Stimulated activated effector memory CD8-positive, alpha-beta T cell treated with anti-CD3 and anti-CD28 coated beads, Interleukin-12 subunit alpha, Interleukin-12 subunit beta, amount 100 ng/mL, for 72 hours (primary cell): Measurements from ENCODE around the gene TMEM156.

Experiments used
- ATAC-seq: fragments of 150-1000 bp; cut with Tn5 transposase; 2 replicates; pipeline ENCODE4 v1.10.0; 2021
- DNase-seq, 2 donors: peaks; one replicate each; pipeline ENCODE4 v3.0.0; 2021 to 2022; ENCODE audit warnings: low spot score in 2 of 2
- H3K27ac Mint-ChIP-seq: one replicate; pipeline ENCODE4 v1.8.0; 2022; ENCODE audit warnings: mild to moderate bottlenecking, mixed read lengths
- H3K36me3 Mint-ChIP-seq: one replicate; pipeline ENCODE4 v1.8.0; 2022; ENCODE audit warnings: mild to moderate bottlenecking, mixed read lengths
- H3K4me1 Mint-ChIP-seq: one replicate; pipeline ENCODE4 v1.8.0; 2022; ENCODE audit warnings: mixed read lengths
- H3K4me3 Mint-ChIP-seq: one replicate; pipeline ENCODE4 v1.8.0; 2022; ENCODE audit warnings: mild to moderate bottlenecking, mixed read lengths
- H3K9me3 Mint-ChIP-seq: one replicate; pipeline ENCODE4 v1.8.0; 2022; ENCODE audit warnings: mixed read lengths

The TMEM156 gene, protein sequence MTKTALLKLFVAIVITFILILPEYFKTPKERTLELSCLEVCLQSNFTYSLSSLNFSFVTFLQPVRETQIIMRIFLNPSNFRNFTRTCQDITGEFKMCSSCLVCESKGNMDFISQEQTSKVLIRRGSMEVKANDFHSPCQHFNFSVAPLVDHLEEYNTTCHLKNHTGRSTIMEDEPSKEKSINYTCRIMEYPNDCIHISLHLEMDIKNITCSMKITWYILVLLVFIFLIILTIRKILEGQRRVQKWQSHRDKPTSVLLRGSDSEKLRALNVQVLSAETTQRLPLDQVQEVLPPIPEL

DNA sequence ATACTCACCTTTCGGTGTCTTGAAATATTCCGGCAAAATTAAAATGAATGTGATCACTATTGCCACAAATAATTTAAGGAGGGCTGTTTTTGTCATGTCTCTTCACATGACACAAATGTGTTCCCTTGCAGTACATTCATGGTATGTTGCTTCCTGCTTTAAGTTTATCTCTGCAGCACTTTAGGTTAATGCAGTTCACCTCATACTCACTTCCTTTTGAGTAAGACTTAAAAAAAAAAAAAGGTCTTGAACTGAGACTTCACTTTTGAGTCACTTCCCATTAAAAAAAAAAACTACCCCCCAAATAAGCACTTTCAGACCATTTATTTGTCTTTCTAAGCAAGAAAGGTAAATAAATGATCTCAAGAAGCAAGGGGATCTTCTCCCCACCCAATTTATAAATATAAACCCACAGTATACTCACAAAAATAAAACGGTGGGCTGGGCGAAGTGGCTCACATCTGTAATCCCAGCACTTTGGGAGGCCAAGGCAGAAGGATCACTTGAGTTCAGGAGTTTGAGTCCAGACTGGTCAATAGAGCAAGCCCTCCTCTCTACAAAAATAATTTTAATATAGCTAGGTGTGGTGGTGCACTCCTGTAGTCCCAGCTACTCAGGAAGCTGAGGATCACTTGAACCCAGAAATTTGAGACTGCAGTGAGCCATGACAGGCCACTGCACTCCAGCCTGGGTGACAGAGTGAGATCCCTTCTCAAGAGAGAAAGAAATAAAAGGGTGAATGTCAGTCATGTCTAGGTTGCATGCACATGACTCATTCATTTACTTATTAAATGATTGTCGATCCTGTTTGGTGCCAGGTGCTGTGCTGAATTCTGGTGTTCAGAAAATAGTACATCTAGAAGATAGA, at the start of gene TMEM156:
Gene TMEM156, minus strand, starts transcription at position 192 of the 868 bp plus-strand sequence. Its CDS starts 96 bp downstream, at position 96.
- H3K4me1 Mint-ChIP-seq, result peaks cover 34% of the 10 kb centered on the region
- H3K4me3 Mint-ChIP-seq, result peak within 1 kb of the TSS; percentile 70
- peaks cover 7% of the 10 kb centered on the region for H3K36me3 Mint-ChIP-seq
- DNase-seq (peak in 1 of 2 donors; percentile 65), ATAC-seq (peak; percentile 92)
- H3K9me3 Mint-ChIP-seq, result no peaks in the 10 kb centered on the region
- peak within 1 kb of the TSS; percentile 79 for H3K27ac Mint-ChIP-seq

DNA sequence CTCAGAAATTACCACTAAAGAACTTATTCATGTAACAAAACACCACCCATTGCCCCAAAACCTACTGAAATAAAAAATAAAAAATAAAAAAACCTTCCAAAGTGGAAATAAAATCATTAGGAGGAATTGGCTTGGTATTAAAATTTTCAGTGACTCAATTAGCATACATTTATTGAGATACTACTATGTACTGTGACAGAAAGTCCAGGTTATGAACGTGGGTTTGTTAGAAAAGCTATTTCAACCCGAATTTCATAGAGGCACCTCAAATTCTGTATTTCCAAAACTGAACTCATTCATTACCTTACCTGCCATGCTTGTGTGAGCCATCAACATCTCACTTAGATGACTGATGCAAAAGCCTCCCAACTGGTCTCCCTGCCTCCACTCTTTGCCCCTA, 46.6 kb upstream of the TMEM156 start:
- Mint-ChIP-seq H3K36me3 (peaks cover 12% of the 10 kb centered on the region), H3K9me3 (no peaks in the 10 kb centered on the region), H3K4me1 (no peaks in the 10 kb centered on the region), H3K4me3 (no peak overlapping the region), H3K27ac (no peak overlapping the region)
- DNase-seq (no peak), ATAC-seq (no peak)

DNA sequence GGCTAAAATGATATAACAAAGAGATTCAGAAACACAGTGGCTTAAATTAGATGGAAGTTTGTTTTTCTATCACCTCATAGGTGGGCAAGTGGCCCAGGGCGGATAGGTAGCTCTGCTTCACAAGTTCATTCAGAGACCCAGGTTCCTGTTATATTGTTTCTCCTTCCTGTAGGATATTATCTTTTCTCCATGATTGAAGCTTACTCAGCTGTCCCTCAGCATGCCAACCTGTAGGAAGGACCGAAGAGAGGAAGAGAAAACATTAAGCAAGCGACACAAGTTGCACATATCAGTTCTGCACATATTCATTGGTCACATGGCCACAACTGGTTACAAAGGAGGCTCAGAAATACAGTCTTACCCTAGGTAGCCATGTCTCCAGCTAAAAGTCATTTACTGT, 36.7 kb upstream of the TMEM156 start:
- no peak overlapping the region for H3K4me3 Mint-ChIP-seq
- H3K9me3 Mint-ChIP-seq, result no peaks in the 10 kb centered on the region
- no peaks in the 10 kb centered on the region for H3K36me3 Mint-ChIP-seq
- no peak for ATAC-seq
- no peaks in the 10 kb centered on the region for H3K4me1 Mint-ChIP-seq
- DNase-seq, result no peak
- H3K27ac Mint-ChIP-seq, result no peak overlapping the region

DNA sequence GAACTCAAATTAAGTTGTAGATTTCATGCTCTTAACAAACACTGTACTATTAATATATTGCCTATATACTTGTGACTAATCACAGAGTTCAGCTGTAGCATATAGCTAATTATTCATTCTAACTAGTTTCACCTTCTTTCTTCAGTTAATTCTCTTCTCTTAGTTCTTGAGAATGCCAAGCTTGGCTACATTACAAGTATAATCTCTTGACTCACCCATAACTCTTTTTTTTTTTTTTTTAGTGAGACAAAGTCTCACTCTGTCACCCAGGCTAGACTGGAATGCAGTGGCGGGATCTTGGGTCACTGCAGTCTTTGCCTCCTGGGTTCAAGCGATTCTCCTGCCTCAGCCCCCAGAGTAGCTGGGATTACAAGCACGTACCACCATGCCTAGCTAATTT, 35.2 kb upstream of the TMEM156 start:
- no peaks in the 10 kb centered on the region for H3K36me3 Mint-ChIP-seq
- ATAC-seq, result no peak
- no peaks in the 10 kb centered on the region for H3K9me3 Mint-ChIP-seq
- H3K27ac Mint-ChIP-seq, result no peak overlapping the region
- DNase-seq, result no peak
- H3K4me1 Mint-ChIP-seq, result peaks cover 9% of the 10 kb centered on the region
- no peak overlapping the region for H3K4me3 Mint-ChIP-seq

GRCh38 chr4:39067031-39067430, 34.8 kb upstream of the TMEM156 start:
- DNase-seq (no peak), ATAC-seq (no peak)
- Mint-ChIP-seq H3K27ac (no peak overlapping the region), H3K36me3 (no peaks in the 10 kb centered on the region), H3K4me3 (no peak overlapping the region), H3K4me1 (peaks cover 13% of the 10 kb centered on the region), H3K9me3 (no peaks in the 10 kb centered on the region)

DNA sequence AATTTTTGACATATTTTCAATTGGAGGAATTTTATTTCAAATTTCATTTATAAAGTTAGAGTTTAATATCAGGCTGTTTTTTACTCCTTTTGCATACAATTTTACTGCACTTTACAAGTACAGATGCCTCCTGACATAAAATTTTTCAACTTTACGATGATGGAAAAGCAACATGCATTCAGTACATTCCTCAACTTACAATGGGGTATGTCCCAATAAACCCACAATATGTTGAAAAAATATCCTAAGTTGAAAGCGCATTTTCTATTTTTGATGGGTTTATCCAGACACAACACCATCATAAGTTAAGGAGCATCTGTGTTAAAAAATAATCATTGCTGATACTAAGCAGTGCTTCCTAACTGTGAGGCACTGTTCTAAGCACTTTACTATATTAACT, 34.2 kb upstream of the TMEM156 start:
- no peak overlapping the region for H3K4me3 Mint-ChIP-seq
- peaks cover 16% of the 10 kb centered on the region for H3K4me1 Mint-ChIP-seq
- no peak for ATAC-seq
- DNase-seq, result no peak
- H3K36me3 Mint-ChIP-seq, result no peaks in the 10 kb centered on the region
- no peak overlapping the region for H3K27ac Mint-ChIP-seq
- no peaks in the 10 kb centered on the region for H3K9me3 Mint-ChIP-seq

DNA sequence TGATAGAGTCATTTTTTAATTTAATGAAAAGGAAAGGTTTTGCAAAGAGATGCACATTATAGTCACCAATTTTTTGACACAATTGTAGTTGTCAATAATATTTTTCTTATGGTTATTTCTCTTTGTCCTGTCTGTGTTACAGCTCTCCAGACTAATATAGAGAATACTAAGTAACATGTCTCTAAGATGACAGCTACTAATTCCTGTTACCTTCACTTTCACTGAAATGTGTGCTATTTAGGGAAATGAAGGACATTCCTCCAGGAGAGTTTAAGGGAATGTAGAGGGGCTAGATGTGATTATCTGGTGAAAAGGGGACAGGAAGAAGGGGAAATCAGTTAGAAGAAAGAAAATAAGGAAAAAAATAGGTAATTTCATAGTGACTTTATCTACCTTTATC, 31.2 kb upstream of the TMEM156 start:
- H3K27ac Mint-ChIP-seq, result no peak overlapping the region
- no peak for ATAC-seq
- no peaks in the 10 kb centered on the region for H3K9me3 Mint-ChIP-seq
- peaks cover 16% of the 10 kb centered on the region for H3K4me1 Mint-ChIP-seq
- H3K4me3 Mint-ChIP-seq, result no peak overlapping the region
- no peaks in the 10 kb centered on the region for H3K36me3 Mint-ChIP-seq
- no peak for DNase-seq

DNA sequence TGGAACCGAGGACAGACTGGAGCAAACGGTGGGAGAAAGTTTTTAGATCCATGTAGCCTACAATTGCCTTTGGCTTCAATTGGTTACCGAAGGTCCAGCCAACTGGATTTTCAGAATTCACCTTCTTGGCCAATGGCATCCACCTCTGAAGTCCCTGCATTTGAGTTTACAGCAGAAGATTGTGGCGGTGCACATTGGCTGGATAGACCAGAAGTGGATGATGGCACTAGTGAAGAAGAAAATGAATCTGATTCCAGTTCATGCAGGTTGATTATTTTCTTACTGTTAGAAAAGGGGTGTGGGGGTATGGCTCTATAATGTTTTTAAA, 30.5 kb upstream of the TMEM156 start:
- DNase-seq (no peak), ATAC-seq (no peak)
- H3K36me3 Mint-ChIP-seq, result no peaks in the 10 kb centered on the region
- H3K4me1 Mint-ChIP-seq, result peaks cover 16% of the 10 kb centered on the region
- H3K4me3 Mint-ChIP-seq, result no peak overlapping the region
- H3K27ac Mint-ChIP-seq, result no peak overlapping the region
- no peaks in the 10 kb centered on the region for H3K9me3 Mint-ChIP-seq

GRCh38 chr4:39062094-39062769, 30.0 kb upstream of the TMEM156 start, which contains the start of gene KLHL5:
KLHL5 (plus strand) TSS chr4:39062232; CDS start chr4:39062653, 421 bp downstream.
- Mint-ChIP-seq H3K27ac (no peak within 1 kb of the TSS), H3K9me3 (no peaks in the 10 kb centered on the region), H3K36me3 (no peaks in the 10 kb centered on the region), H3K4me3 (no peak within 1 kb of the TSS), H3K4me1 (peaks cover 16% of the 10 kb centered on the region)
- DNase-seq (no peak), ATAC-seq (no peak)

DNA sequence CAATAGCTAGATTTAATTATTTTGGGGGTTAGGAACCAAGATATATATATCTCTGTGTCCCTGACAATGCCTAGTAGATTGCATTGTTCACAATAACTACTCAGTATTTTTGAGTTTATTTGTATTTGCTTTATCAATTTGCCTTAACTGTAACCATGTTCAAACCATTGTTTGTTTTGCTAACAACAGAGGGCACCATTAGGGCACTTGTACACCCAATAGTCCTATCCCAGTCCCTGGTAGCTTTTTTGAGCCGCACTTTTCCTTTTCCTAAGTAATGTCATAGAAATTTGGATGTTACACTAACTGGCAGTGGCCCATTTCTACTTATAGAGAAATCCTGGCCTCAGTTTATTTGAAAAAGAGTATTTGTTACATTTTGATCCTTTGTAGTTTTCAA, 29.2 kb upstream of the TMEM156 start:
- ATAC-seq (no peak), DNase-seq (no peak)
- Mint-ChIP-seq H3K4me1 (peaks cover 16% of the 10 kb centered on the region), H3K36me3 (no peaks in the 10 kb centered on the region), H3K9me3 (no peaks in the 10 kb centered on the region), H3K27ac (no peak overlapping the region), H3K4me3 (no peak overlapping the region)

DNA sequence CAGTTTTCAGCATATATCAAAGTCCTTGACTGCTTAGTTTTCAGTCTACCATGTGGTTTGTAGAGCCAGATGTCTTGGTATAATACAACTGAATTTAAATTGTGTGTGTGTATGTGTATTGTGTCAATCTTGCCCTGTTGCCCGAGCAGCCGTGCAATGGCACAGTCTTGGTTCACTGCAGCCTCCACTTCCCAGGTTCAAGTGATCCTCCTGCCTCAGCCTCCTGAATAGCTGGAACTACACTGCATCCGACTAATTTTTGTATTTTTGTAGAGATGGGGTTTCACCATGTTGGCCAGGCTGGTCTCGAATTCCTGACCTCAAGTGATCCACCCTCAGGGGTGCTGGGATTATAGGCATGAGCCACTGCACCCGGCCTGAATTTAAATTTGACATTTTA, 23.8 kb upstream of the TMEM156 start:
- DNase-seq (no peak), ATAC-seq (no peak)
- H3K9me3 Mint-ChIP-seq, result no peaks in the 10 kb centered on the region
- H3K4me3 Mint-ChIP-seq, result no peak overlapping the region
- H3K27ac Mint-ChIP-seq, result no peak overlapping the region
- peaks cover 1% of the 10 kb centered on the region for H3K4me1 Mint-ChIP-seq
- H3K36me3 Mint-ChIP-seq, result no peaks in the 10 kb centered on the region

- no peak for ATAC-seq
- H3K4me1 Mint-ChIP-seq, result peaks cover 6% of the 10 kb centered on the region
- DNase-seq, result no peak
- H3K4me3 Mint-ChIP-seq, result no peak overlapping the region
- H3K36me3 Mint-ChIP-seq, result no peaks in the 10 kb centered on the region
- no peak overlapping the region for H3K27ac Mint-ChIP-seq
- no peaks in the 10 kb centered on the region for H3K9me3 Mint-ChIP-seq
Measured at GRCh38 chr4:39054497-39054896, 22.3 kb upstream of the TMEM156 start.

DNA sequence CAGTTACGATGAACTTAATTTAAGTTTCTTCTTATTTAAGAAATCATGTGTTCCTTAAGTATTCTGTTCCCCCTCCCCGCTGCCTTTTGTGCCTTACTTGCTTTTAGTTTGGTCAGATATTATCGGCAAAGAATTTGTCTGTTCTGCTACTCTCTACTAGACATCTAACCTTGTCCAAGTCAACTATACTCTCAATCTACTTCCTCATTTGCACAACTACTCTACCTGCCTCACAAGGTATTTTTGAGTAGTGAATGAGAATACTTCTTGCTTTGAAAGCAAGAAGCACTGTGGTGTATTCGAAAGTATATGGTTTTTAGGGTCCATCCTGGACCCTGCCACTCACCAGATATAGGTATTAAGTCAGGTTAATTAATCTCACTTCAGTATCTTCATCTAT, 21.8 kb upstream of the TMEM156 start:
- Mint-ChIP-seq H3K4me1 (peaks cover 6% of the 10 kb centered on the region), H3K9me3 (no peaks in the 10 kb centered on the region), H3K4me3 (no peak overlapping the region), H3K27ac (no peak overlapping the region), H3K36me3 (no peaks in the 10 kb centered on the region)
- ATAC-seq (no peak), DNase-seq (no peak)

DNA sequence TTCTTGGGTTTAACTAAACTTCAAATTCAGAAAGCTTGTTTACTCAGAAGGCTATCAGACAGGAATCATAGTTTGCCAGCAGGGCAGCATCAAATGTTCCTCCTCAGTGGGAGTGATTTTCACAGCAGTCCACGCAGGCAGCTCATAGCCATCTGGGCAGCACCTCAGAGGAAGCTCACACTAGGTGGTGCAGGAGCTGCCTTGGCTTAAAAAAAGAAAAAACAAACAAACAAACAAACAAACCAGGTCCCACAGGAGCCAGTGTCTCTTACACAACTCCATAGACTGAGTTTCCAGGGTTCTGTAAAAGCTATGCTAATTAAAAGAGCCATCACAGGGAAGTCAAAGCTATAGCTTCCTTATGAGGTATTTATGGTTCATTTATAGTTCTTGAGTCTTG, 19.3 kb upstream of the TMEM156 start:
- DNase-seq (no peak), ATAC-seq (no peak)
- Mint-ChIP-seq H3K27ac (no peak overlapping the region), H3K4me1 (peaks cover 23% of the 10 kb centered on the region), H3K9me3 (no peaks in the 10 kb centered on the region), H3K36me3 (no peaks in the 10 kb centered on the region), H3K4me3 (no peak overlapping the region)

- H3K4me3 Mint-ChIP-seq, result no peak overlapping the region
- H3K4me1 Mint-ChIP-seq, result peaks cover 31% of the 10 kb centered on the region
- no peak for ATAC-seq
Measured at GRCh38 chr4:39050590-39050989, 18.4 kb upstream of the TMEM156 start.

More at GRCh38 chr4:39050590-39050989, 18.4 kb upstream of the TMEM156 start:
- no peaks in the 10 kb centered on the region for H3K9me3 Mint-ChIP-seq
- no peak overlapping the region for H3K27ac Mint-ChIP-seq
- peaks cover 7% of the 10 kb centered on the region for H3K36me3 Mint-ChIP-seq
- no peak for DNase-seq
